Transverse colon (tissue), 4 donors: ENCODE measurements around the gene CFI.

Experiments
- CTCF ChIP-seq, 5 experiments: fragments of 200-600 bp in 3 of 5; fragments of 450-650 bp in 2 of 5; sonication (generic) in 3 of 5; IDR thresholded peaks; 1 replicate in 2 of 5; 2 replicates in 3 of 5; pipeline ENCODE4 v1.5.1; 2016 to 2017; ENCODE audit warnings: antibody characterized with exemption in 5 of 5, inconsistent platforms in 3 of 5, mild to moderate bottlenecking in 2 of 5, moderate library complexity in 1 of 5
- EP300 ChIP-seq: sonication (generic); formaldehyde crosslinking; IDR thresholded peaks from one replicate; pipeline ENCODE4 v1.6.1; 2017; ENCODE audit warnings: antibody characterized with exemption, low read depth
- POLR2A ChIP-seq: fragments of 450-650 bp; IDR thresholded peaks from one replicate; pipeline ENCODE4 v1.6.1; 2016; ENCODE audit warnings: antibody characterized with exemption, mild to moderate bottlenecking, moderate library complexity
- POLR2AphosphoS5 ChIP-seq, 3 donors: sonication (generic); formaldehyde crosslinking; IDR thresholded peaks; one replicate each; pipeline ENCODE4 v1.6.1; 2016; ENCODE audit warnings: antibody characterized with exemption in 3 of 3

GRCh38 chr4:109718759-109719158 lies 83.0 kb downstream of the CFI start:
- TF ChIP-seq POLR2A, result no peak
- no peak for TF ChIP-seq CTCF (IDR thresholded peaks at IDR 0.05)
- no peak for TF ChIP-seq EP300
- TF ChIP-seq POLR2AphosphoS5 (IDR thresholded peaks at IDR 0.05), result no peak
